HG02938 (cell line): ENCODE measurements around the gene NETO2.

Source experiments
- ATAC-seq: cut with Tn5 transposase; IDR thresholded peaks from one replicate; pipeline ENCODE4 v1.9.1; 2021; ENCODE audit warnings: mild to moderate bottlenecking, moderate library complexity; ENCODE audit not compliant: unreplicated experiment

NETO2 gene

DNA sequence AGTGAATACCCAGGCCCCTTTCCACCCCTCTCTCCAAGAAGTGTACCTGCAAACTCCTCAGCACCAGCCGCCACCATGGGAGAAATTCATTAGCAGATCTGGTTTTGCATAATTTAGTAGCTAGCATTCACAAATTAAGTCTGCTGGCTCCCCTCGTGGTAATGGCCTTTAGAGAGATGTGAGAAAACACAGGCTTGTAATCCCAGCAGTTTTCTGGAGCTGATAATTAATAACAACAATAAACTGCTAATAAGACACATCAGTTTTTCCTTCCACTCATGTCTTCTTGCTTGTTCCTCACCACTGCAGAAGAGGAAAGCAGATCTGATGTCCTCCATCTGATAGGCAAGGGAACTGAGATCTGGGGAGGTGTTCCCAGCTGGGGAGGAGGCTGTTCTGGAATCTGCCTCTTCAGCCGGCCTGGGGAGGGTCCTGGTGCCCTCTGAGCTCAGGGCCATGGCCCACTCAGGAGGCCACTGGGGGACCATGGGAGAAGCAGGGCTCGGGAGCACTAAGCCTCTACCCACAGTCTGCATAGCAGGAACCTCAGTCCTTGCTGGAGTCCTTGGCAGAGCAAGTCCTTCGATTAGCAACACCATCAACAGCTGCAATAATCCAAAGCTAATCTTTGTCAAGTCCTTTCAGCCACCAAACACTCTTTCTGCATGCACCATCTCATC, 96.1 kb downstream of the NETO2 start:
- ATAC-seq = no peak

- no peak for ATAC-seq
These were observed 96.8 kb downstream of the NETO2 start for GRCh38 chr16:47046726-47047523.

DNA sequence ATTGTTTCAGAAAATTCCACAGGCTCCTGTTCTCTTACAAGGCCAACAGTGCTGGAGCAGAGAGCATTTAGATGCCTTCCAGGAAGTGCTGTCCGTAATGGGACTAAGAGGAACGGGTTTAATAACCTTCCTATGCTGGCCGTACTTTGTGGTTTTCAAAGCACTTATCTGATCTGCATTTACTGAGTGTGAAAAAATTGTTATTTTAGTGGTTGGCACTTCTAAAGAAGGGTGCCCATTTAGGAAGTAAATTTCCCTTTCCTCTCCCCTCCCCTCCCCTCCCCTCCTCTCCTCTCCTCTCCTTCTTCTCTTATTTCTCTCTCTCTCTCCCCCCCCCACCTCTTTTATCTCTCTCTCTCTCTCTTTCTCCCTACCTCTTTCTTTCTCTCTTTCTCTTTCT, 98.3 kb downstream of the NETO2 start:
- no peak for ATAC-seq

DNA sequence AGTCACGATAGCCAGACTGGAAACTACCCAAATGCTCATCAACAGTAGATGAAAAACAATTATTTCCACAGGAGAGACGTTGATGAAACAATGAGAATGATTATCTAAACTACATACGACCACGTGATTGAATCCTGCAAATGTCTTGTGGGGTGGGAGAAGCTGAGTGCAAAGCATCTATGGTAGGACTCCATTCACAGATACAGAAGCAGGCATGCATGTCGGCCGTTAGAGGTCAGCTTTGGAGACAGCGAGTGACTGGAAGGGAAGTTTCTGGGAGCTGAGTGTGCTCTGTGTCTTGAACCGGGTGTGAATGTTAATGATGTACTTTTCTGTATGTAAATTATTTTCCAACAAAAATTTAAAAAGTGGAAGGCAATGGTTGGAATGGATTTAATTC, 98.7 kb downstream of the NETO2 start:
- no peak for ATAC-seq

DNA sequence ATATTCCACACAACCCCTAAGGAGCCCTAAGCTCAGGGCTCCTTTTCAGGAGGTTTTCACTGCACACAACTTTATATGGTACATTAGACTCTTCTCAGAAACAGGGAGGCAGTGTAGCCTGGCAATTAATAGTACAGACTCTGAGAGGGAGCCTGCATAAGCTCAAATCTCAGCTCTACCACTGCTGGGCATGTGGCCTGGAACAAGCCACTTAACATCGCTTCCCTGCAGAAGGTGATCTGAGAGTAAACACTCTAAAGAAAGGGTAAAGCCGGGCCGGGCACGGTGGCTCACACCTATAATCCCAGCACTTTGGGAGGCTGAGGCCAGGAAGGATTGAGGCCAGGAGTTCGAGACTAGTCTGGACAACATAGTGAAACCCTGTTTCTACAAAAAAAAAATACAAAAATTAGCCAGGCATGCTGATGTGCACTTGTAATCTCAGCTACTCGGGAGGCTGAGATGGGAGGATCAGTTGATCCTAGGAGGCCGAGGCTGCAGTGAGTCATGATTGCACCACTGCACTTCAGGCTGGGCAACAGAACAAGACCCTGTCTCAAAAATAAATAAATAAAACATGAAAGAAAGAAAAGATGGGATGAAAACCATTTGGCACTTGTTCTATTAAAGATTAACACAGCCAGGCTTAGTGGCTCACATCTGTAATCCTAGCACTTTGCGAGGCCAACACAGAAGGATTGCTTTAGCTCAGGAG, 99.6 kb downstream of the NETO2 start:
- ATAC-seq = no peak

GRCh38 chr16:47043200-47043599, 100.5 kb downstream of the NETO2 start:
- ATAC-seq = no peak

DNA sequence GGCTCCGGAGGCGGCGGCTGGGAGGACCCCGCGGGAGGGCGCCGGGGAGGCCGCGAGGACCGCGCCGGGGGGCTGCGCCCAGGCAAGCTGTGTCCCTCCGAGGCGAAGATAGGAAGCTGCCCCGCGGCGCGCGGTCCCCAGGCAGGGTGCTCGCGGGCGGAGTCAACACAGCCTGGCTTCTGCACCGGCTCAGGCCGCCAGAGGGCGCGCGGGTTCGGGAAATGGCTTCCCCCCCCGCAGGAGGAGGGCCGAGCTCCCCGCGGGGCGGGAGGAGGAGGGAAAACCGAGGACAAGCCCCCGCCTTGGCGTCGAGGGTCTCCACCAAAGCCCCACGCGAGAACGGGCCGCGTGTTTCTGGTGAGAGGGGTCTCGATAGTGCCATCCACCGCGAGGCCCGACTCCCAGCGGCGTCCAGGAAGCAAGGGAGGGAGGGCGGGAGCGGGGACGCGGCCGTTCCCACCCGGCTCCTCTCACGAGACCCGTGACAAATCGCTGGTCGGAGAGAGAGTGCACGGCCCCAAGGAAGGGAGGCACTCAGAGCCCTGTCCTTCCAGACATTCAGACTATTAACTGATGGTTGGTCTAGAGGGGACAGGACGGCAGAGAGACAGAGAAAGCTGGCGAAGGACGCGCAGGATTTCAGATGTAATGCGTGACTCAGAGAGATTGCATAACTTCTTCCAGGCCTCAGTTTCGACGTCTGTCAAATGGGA, 105.8 kb downstream of the NETO2 start:
- peak; percentile 89 for ATAC-seq

DNA sequence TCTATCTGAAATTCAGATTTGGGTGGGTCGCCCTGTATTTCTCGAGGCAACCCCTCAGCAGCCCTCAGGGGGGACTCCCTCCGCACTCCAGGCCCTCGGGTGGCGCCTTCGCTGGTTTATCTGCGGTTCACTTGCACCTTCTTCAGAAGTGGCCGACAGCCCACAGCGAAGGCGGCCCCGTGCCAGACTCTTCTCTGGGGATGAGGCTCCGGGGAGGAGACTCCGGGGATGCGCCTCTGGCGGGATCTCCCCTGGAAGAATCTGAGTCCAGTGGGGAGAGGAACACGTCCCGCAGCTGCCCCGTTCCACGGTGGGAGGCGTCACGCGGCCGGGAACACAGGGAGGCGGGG, 106.4 kb downstream of the NETO2 start:
- peak; percentile 38 for ATAC-seq

GRCh38 chr16:47036201-47036600, 107.5 kb downstream of the NETO2 start:
- ATAC-seq = no peak

DNA sequence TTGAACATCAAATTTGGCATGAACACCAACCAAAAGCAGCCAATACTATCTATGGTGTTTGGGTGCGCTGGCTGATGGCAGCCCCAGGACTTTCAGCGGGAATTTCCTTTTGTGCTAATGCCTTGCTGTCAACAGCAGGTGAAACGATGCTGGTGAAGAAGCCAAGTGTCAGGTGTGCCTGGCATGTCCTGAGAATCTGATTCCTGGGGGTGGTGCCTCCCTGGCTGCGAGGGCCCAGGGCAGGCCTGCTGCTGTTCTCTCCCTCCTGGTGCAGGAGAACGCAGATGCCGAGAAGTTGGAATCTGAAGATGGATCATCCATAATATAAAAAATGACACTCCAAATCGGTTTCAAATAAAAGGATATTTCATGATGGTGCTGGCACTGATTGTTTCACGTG, 108.3 kb downstream of the NETO2 start:
- no peak for ATAC-seq

DNA sequence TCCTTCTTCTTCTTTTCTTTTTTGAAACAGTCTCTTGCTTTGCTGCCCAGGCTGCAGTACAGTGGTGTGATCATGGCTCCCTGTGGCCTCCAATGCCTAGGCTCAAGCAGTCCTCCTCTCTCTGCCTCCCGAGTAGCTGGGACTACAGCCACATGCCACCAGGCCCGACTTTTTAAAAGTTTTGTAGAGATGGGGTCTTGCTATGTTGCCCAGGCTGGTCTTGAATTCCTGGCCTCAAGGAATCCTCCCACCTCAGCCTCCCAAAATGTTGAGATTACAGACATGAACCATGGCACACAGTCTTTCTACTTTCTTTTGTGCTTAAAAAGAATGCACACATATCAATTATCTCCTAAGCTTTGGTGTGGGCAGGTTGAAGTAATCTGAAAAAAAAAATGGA, 109.3 kb downstream of the NETO2 start:
- no peak for ATAC-seq

GRCh38 chr16:47033176-47033575, 110.6 kb downstream of the NETO2 start:
- ATAC-seq = no peak

DNA sequence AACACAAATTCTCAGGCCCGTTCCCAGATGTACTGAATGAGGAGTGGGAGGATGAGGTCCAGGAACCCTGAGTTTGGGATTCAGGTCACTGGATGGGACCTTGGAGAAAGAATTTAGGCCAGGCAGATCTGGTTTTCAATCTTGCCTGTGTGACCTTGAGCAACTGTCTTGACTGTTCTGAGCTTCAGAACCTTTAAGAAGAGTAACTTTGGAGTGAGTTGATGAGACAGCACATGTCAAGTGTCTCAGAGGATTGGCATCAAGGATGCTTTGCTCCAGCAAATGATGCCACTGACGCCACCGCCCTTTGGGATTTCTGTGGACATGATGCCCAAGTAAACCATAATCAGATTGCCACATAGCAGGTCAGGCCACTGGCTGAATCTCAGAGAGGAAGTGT, 114.0 kb downstream of the NETO2 start:
- ATAC-seq = no peak

DNA sequence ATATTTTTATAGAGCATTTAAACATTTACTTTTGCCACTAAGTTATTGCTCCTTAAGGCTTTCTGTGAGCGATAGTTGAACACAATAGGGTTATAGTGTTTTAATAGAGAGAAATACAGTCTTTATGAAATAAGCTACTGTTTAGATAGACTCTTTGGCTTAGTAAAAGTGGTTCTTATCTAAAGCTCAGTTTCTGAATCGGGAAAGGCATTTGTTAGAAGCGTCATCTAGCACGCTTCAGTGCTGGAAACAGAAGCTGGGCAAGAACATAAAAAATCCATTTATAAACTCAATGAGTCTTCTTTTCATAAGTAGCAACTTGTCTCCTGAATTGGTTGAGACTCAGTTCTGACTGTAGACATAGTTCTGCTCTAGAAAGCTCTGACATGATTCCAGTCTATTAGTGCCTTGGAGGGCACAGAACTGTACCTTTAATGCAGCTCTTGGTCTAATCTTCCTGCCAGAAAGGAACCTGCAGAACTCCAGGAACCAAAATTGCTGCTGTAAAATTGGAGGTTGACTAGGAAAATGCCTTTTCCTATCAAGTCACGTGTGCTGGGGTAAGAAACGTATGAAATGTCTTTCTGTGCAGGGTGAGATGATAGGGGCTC, 114.9 kb downstream of the NETO2 start:
- ATAC-seq = no peak
